GM23248 (cell line): Measurements from ENCODE around the gene KCNIP1. TPM values are rescaled to one million over a fixed set of nuclear protein-coding genes. Genes with fewer than 3 reads are reported as not detected.

Experiments
- DNase-seq: peaks from one replicate; pipeline ENCODE4 v3.0.0-alpha.2; 2015
- H2AFZ ChIP-seq: fragments of 200-600 bp; sonication (generic); 2 replicates; pipeline ENCODE4 v1.6.1; 2016; ENCODE audit warnings: antibody characterized with exemption
- H3F3A ChIP-seq: fragments of 200-600 bp; sonication (generic); 2 replicates; pipeline ENCODE4 v1.6.1; 2016; ENCODE audit warnings: mild to moderate bottlenecking, antibody characterized with exemption, mixed run types; ENCODE audit not compliant: insufficient read depth
- H3K27ac ChIP-seq: fragments of 200-600 bp; sonication (generic); 2 replicates; pipeline ENCODE4 v1.5.1; 2016; ENCODE audit warnings: mild to moderate bottlenecking
- H3K27me3 ChIP-seq: fragments of 200-600 bp; sonication (generic); replicated peaks from 2 replicates; pipeline ENCODE4 v1.6.1; 2016; ENCODE audit warnings: mild to moderate bottlenecking; ENCODE audit not compliant: insufficient read depth
- H3K36me3 ChIP-seq: fragments of 200-600 bp; sonication (generic); 2 replicates; pipeline ENCODE4 v1.6.1; 2016; ENCODE audit warnings: low read depth, mild to moderate bottlenecking
- H3K4me1 ChIP-seq: fragments of 200-600 bp; sonication (generic); 2 replicates; pipeline ENCODE4 v1.6.1; 2016; ENCODE audit warnings: mild to moderate bottlenecking; ENCODE audit not compliant: insufficient read depth
- H3K4me2 ChIP-seq: fragments of 200-600 bp; sonication (generic); one replicate; pipeline ENCODE4 v1.6.1; 2016; ENCODE audit warnings: mild to moderate bottlenecking; ENCODE audit not compliant: unreplicated experiment
- H3K4me3 ChIP-seq: fragments of 200-600 bp; sonication (generic); 2 replicates; pipeline ENCODE4 v1.5.1; 2016; ENCODE audit warnings: mild to moderate bottlenecking
- H3K79me2 ChIP-seq: fragments of 200-600 bp; sonication (generic); 2 replicates; pipeline ENCODE4 v1.6.1; 2016; ENCODE audit warnings: mild to moderate bottlenecking; ENCODE audit not compliant: insufficient read depth
- H3K9ac ChIP-seq: fragments of 200-600 bp; sonication (generic); 2 replicates; pipeline ENCODE4 v1.6.1; 2016; ENCODE audit warnings: mild to moderate bottlenecking
- H3K9me2 ChIP-seq: fragments of 200-600 bp; sonication (generic); 2 replicates; pipeline ENCODE4 v1.6.1; 2016; ENCODE audit warnings: mixed run types, mild to moderate bottlenecking, moderate library complexity; ENCODE audit not compliant: insufficient read depth
- H3K9me3 ChIP-seq: fragments of 200-600 bp; sonication (generic); one replicate; pipeline ENCODE4 v1.6.1; 2017; ENCODE audit warnings: low read depth
- H4K20me1 ChIP-seq: fragments of 200-600 bp; sonication (generic); 2 replicates; pipeline ENCODE4 v1.6.0; 2016; ENCODE audit not compliant: insufficient read depth
- EZH2 ChIP-seq: fragments of 200-600 bp; sonication (generic); IDR thresholded peaks from 2 replicates; pipeline ENCODE4 v1.6.1; 2018; ENCODE audit warnings: antibody characterized with exemption, mild to moderate bottlenecking; ENCODE audit not compliant: insufficient read depth, poor library complexity, severe bottlenecking
- EZH2phosphoT487 ChIP-seq: fragments of 200-600 bp; sonication (generic); IDR thresholded peaks from 2 replicates; pipeline ENCODE4 v1.6.1; 2018; ENCODE audit warnings: antibody characterized with exemption, moderate library complexity, mild to moderate bottlenecking, low read depth; ENCODE audit not compliant: insufficient read depth
- WGBS, 2 experiments: methylation state at CpG; one replicate each; pipeline ENCODE4 v1.1.6; 2015 to 2017; ENCODE audit warnings: low lambda C conversion rate in 2 of 2, low coverage in 1 of 2; ENCODE audit errors: missing lambda C conversion rate in 2 of 2; 5-methylcytosine and 5-hydroxymethylcytosine counted together
- in situ Hi-C: fragments of 300-500 bp; cut with MboI; formaldehyde crosslinking; loops from 2 replicates; pipeline ENCODE4 v1.15.0; 2020
- polyA plus RNA-seq: library from polyadenylated mRNA; unstranded; fragments of >200 nt; fragmentation: Nextera tagmentation; extraction: Ambion mirVana; gene quantifications from 2 replicates; pipeline ENCODE4 v1.2.1, GENCODE V29; 2016
- total RNA-seq: library from RNA; depleted of rRNA; stranded (reverse); fragments of >200 nt; shearing (Covaris generic); gene quantifications from 2 replicates; pipeline ENCODE4 v1.2.3, GENCODE V29; 2014

Gene KCNIP1
- total and polyA plus RNA-seq, 2 experiments from 2014 or later: not detected

- H3K9me3 ChIP-seq: no peaks in the 10 kb centered on the region
- peak; percentile 98 for DNase-seq
- peaks cover 24% of the 10 kb centered on the region for H3K27me3 ChIP-seq
- H3K4me3 ChIP-seq: no peak overlapping the region
- peak; percentile 85; the same call in 1 of the 2 replicates for TF ChIP-seq EZH2phosphoT487
- TF ChIP-seq EZH2: no peak
- WGBS, 2 experiments: 51 to 53% methylated on average over 13 of the region's 13 CpGs
- peak overlapping the region; percentile 38 for H3K27ac ChIP-seq
- H2AFZ ChIP-seq: no peak overlapping the region
- H3K36me3 ChIP-seq: no peaks in the 10 kb centered on the region
- peaks cover 13% of the 10 kb centered on the region for H3K4me1 ChIP-seq
- peak overlapping the region; percentile 58 for H3K4me2 ChIP-seq
- no peaks in the 10 kb centered on the region for H3K9me2 ChIP-seq
- H3K9ac ChIP-seq: no peak overlapping the region
- in situ Hi-C loops: no loop called here
- peaks cover 20% of the 10 kb centered on the region for H3F3A ChIP-seq
- H4K20me1 ChIP-seq: no peaks in the 10 kb centered on the region
- no peaks in the 10 kb centered on the region for H3K79me2 ChIP-seq
Observed at GRCh38 chr5:170466988-170467707, 36.7 kb upstream of the KCNIP1 start.

DNA sequence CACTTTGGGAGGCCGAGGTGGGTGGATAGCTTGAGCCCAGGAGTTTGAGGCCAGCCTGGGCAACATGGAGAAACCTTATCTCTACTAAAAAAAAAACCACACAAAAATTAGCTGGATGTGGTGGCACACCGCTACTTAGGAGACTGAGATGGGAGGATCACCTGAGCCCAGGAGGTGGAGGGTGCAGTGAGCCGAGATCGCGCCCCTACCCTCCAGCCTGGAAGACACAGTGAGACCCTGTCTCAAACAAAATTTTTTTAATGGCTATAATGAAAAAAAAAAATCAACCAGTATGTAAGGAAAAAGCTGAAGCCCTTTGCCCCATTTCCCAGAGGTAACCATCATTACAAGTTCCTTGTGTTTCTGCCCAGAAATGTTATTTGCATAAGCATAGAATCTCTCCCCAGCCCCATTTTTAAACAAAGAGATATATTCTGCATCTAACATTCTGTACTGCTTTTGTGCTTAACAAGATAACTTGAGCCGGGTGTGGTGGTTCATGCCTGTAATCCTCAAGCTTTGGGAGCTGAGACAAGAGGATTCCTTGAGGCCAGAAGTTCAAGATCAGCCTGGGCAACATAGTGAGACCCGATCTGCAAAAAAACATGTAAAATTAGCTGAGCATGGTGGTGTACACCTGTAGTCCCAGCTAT lies 35.1 kb upstream of the KCNIP1 start:
- Histone ChIP-seq H2AFZ (no peak overlapping the region), H4K20me1 (no peaks in the 10 kb centered on the region), H3K9me2 (no peaks in the 10 kb centered on the region), H3K4me1 (peaks cover 13% of the 10 kb centered on the region), H3K9me3 (no peaks in the 10 kb centered on the region), H3F3A (peaks cover 20% of the 10 kb centered on the region), H3K36me3 (no peaks in the 10 kb centered on the region), H3K27ac (no peak overlapping the region), H3K79me2 (no peaks in the 10 kb centered on the region), H3K27me3 (peaks cover 14% of the 10 kb centered on the region; the same call in 1 of the 2 replicates), H3K4me2 (no peak overlapping the region), H3K9ac (no peak overlapping the region), H3K4me3 (no peak overlapping the region)
- DNase-seq: no peak
- no peak for TF ChIP-seq EZH2phosphoT487
- no peak for TF ChIP-seq EZH2
- in situ Hi-C loops: no loop called here
- 80 to 84% methylated on average over 7 of the region's 7 CpGs for WGBS, 2 experiments

- TF ChIP-seq EZH2 (no peak), EZH2phosphoT487 (no peak)
- Histone ChIP-seq H3K9me2 (no peaks in the 10 kb centered on the region), H3K79me2 (no peaks in the 10 kb centered on the region), H3F3A (peaks cover 20% of the 10 kb centered on the region), H3K4me2 (no peak overlapping the region), H4K20me1 (no peaks in the 10 kb centered on the region), H3K4me1 (peaks cover 13% of the 10 kb centered on the region), H2AFZ (no peak overlapping the region), H3K9me3 (no peaks in the 10 kb centered on the region), H3K9ac (no peak overlapping the region), H3K27ac (no peak overlapping the region), H3K27me3 (peaks cover 9% of the 10 kb centered on the region; the same call in 1 of the 2 replicates), H3K4me3 (no peak overlapping the region), H3K36me3 (no peaks in the 10 kb centered on the region)
- in situ Hi-C loops: no loop called here
- no peak for DNase-seq
- 91 to 95% methylated on average over 4 of the region's 4 CpGs for WGBS, 2 experiments
Observed at GRCh38 chr5:170469414-170469813, 34.4 kb upstream of the KCNIP1 start.

DNA sequence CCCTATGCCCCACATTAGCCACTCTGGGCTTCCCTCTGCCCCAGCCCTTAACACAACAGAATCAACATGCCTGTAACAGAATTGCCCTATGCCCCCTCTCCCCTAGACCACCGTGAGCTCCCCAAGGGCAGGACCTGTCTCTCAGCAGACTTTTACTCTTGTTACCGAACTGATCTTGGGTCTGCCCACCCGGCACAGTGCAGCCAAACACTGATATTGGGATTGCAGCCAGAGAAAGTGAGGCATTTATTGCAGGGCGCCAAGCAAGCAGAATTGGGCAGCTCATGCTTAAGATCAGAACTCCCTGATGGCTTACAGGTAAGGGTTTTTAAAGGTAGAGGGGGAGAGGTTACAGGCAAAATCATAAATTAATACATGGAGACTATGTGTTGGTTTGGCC lies 33.5 kb upstream of the KCNIP1 start:
- no peaks in the 10 kb centered on the region for H3K36me3 ChIP-seq
- in situ Hi-C loops: no loop called here

More for the DNA sequence above, 33.5 kb upstream of the KCNIP1 start:
- H3K4me3 ChIP-seq: no peak overlapping the region
- peaks cover 13% of the 10 kb centered on the region for H3K4me1 ChIP-seq
- no peak for DNase-seq
- no peaks in the 10 kb centered on the region for H3K9me3 ChIP-seq
- H3K9me2 ChIP-seq: no peaks in the 10 kb centered on the region
- H3K27me3 ChIP-seq: peaks cover 4% of the 10 kb centered on the region; the same call in 1 of the 2 replicates
- no peak overlapping the region for H3K27ac ChIP-seq
- no peak overlapping the region for H2AFZ ChIP-seq
- no peak overlapping the region for H3K4me2 ChIP-seq
- 83 to 84% methylated on average over 4 of the region's 4 CpGs for WGBS, 2 experiments
- H3K9ac ChIP-seq: no peak overlapping the region
- TF ChIP-seq EZH2phosphoT487 (no peak), EZH2 (no peak)
- no peaks in the 10 kb centered on the region for H4K20me1 ChIP-seq
- H3F3A ChIP-seq: peaks cover 18% of the 10 kb centered on the region
- H3K79me2 ChIP-seq: no peaks in the 10 kb centered on the region
